Upper lobe of left lung (tissue), 4 donors: ENCODE data around the gene CCDC178.

ENCODE experiments used
- CTCF ChIP-seq, 6 experiments: fragments of 450-650 bp in 4 of 6; fragments of 200-600 bp in 2 of 6; sonication (generic) in 2 of 6; IDR thresholded peaks; one replicate each; pipeline ENCODE4 v1.5.1; 2016 to 2019; ENCODE audit warnings: antibody characterized with exemption in 6 of 6
- EP300 ChIP-seq, 4 donors: sonication (generic); formaldehyde crosslinking; IDR thresholded peaks; one replicate each; pipeline ENCODE4 v1.5.1; 2017; ENCODE audit warnings: antibody characterized with exemption in 4 of 4, control low read depth in 2 of 4
- POLR2A ChIP-seq, 4 donors: fragments of 450-650 bp; IDR thresholded peaks; one replicate each; pipeline ENCODE4 v1.5.1; 2016 to 2017; ENCODE audit warnings: antibody characterized with exemption in 4 of 4, mild to moderate bottlenecking in 2 of 4

GRCh38 chr18:33034945-33035344, 405.6 kb downstream of the CCDC178 start:
- TF ChIP-seq CTCF (IDR thresholded peaks at IDR 0.05) (no peak), EP300 (IDR thresholded peaks at IDR 0.05) (no peak), POLR2A (IDR thresholded peaks at IDR 0.05) (no peak)
